DOHH2 (cell line): ENCODE results near the gene CSNK1G2.

Experiments
- CTCF ChIP-seq: fragments of 200-600 bp; sonication (generic); IDR thresholded peaks from one replicate; pipeline ENCODE4 v1.5.1; 2014; ENCODE audit warnings: antibody characterized with exemption, mild to moderate bottlenecking, low read depth, low read length; ENCODE audit not compliant: poor library complexity, severe bottlenecking
- EZH2phosphoT487 ChIP-seq: fragments of 200-600 bp; sonication (generic); IDR thresholded peaks from 2 replicates; pipeline ENCODE4 v1.6.1; 2017; ENCODE audit warnings: borderline replicate concordance, mild to moderate bottlenecking, antibody characterized with exemption, low read length, moderate library complexity, mixed read lengths

GRCh38 chr19:1954532-1954933 lies 13.6 kb downstream of the CSNK1G2 start:
- no peak for TF ChIP-seq CTCF
- no peak for TF ChIP-seq EZH2phosphoT487
